ENCODE data around the gene RNF186.

DNA sequence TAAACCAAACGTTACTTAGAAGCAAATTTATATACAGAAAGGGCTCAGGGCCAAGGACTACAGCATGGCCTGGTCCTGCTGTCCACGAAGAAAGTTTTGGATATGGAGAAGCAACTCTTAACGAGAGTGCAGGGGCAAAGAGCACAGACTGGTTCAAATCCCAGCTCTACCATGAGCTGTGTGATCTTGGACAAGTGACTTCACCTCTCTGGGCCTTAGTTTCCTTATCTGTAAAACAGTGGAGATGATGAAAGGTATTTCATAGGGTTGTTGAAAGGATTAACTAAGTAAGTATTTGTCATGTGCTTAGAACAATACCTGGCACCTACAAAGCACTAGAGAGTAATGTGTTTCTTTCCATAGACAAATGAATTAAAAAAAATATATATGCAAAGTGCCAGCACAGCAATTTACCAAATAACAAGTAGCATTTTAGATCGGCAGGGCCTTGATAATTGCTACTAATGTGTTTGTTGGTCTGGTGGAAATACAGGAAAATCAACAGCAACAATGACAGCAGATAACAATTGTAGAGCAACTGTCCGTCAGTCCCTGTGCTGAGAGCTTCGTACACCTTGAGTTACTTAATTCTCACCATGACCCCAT lies 40.8 kb downstream of the RNF186 start:
- TF ChIP-seq, protein P1, sequence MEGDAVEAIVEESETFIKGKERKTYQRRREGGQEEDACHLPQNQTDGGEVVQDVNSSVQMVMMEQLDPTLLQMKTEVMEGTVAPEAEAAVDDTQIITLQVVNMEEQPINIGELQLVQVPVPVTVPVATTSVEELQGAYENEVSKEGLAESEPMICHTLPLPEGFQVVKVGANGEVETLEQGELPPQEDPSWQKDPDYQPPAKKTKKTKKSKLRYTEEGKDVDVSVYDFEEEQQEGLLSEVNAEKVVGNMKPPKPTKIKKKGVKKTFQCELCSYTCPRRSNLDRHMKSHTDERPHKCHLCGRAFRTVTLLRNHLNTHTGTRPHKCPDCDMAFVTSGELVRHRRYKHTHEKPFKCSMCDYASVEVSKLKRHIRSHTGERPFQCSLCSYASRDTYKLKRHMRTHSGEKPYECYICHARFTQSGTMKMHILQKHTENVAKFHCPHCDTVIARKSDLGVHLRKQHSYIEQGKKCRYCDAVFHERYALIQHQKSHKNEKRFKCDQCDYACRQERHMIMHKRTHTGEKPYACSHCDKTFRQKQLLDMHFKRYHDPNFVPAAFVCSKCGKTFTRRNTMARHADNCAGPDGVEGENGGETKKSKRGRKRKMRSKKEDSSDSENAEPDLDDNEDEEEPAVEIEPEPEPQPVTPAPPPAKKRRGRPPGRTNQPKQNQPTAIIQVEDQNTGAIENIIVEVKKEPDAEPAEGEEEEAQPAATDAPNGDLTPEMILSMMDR (IDR thresholded peaks at IDR 0.05; ENCODE audit: low read depth, low read length, poor library complexity, severe bottlenecking) = no peak
- TF ChIP-seq EZH2phosphoT487 (IDR thresholded peaks at IDR 0.05; ENCODE audit: borderline replicate concordance, low read length) = no peak
